Measurements from ENCODE around the gene TMEM74B.

The TMEM74B gene

DNA sequence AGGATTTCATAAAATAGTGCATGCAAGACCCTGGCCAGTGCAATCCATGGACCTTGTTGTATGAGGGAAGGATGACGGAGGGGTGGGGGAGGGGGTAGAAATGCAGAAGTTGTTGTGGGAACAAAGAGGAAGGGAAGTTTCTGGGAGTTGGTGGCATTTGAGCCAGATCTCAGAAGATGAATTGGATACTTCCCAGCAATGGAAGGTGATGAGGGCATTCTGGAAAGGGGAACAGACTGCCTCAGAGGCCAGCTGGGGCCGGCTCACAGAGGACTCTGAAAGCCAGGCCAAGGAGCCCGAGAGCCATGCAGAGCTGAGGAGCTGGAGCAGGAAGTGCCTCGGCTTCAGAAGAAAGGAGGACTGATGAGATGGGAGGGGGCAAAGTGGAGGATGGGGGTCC lies 2.7 kb downstream of the TMEM74B start:
- H3K27ac ChIP-seq (ENCODE audit: insufficient read depth, low read depth, low read length, poor library complexity, severe bottlenecking), result no peak overlapping the region
- H3K4me3 ChIP-seq (ENCODE audit: insufficient read depth, low read depth, low read length), result no peak overlapping the region
- H3K9me3 ChIP-seq (ENCODE audit: control insufficient read depth, low read length), result no peaks in the 10 kb centered on the region
- no peaks in the 10 kb centered on the region for H3K4me1 ChIP-seq (ENCODE audit: control insufficient read depth, insufficient read depth, low read length)
- WGBS, 2 experiments, result 74 to 76% methylated on average over 4 of the region's 4 CpGs
- H3K36me3 ChIP-seq (ENCODE audit: control insufficient read depth, insufficient read depth, low read length), result no peaks in the 10 kb centered on the region
- H3K27me3 ChIP-seq (ENCODE audit: control insufficient read depth, insufficient read depth, low read length, poor library complexity, severe bottlenecking), result peaks cover 38% of the 10 kb centered on the region

DNA sequence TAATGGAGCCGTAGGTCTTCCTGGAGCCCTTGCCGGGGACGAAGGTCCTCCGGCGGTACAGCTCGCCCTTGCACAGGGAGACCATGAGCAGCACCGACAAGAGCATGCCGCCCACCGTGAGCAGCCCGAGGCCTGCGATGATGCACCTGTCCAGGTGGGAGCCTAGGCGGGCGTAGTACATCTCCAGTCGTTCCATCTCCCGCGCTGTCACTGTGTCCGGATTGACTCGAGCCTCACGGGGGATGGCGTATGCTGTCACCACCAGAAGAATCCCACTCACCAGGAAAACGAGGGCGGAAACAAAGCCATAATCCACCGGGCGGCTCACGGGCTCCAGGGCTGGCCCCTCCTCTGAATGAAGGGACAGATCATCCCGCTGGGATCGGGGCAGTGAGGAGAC lies 3.8 kb downstream of the TMEM74B start:
- no peak overlapping the region for H3K4me3 ChIP-seq (ENCODE audit: insufficient read depth, low read depth, low read length)
- no peaks in the 10 kb centered on the region for H3K36me3 ChIP-seq (ENCODE audit: control insufficient read depth, insufficient read depth, low read length)
- H3K4me1 ChIP-seq (ENCODE audit: control insufficient read depth, insufficient read depth, low read length), result no peaks in the 10 kb centered on the region
- H3K9me3 ChIP-seq (ENCODE audit: control insufficient read depth, low read length), result no peaks in the 10 kb centered on the region
- no peak overlapping the region for H3K27ac ChIP-seq (ENCODE audit: insufficient read depth, low read depth, low read length, poor library complexity, severe bottlenecking)
- peaks cover 35% of the 10 kb centered on the region for H3K27me3 ChIP-seq (ENCODE audit: control insufficient read depth, insufficient read depth, low read length, poor library complexity, severe bottlenecking)
- 94 to 95% methylated on average over 27 of the region's 27 CpGs for WGBS, 2 experiments

DNA sequence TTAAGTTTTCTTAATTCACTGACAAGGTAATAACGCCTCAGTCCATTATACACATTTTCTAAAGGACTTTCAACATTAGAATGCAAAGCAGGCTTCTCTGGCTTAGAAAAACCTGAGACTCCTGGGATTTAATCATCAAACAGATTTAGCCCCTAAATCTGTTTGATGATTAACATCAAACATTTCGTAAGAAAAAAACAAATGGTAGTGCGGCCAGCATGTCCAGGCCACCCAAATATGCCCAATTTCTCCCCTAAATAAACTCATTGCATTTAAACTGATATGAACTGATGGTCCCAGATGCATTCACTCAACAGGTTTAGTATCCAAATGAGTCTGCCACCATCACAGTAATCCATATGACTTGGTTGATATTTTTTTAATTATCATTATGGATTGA lies 6.2 kb downstream of the TMEM74B start:
- Histone ChIP-seq H3K4me1 (ENCODE audit: control insufficient read depth, insufficient read depth, low read length) (no peaks in the 10 kb centered on the region), H3K27me3 (ENCODE audit: control insufficient read depth, insufficient read depth, low read length, poor library complexity, severe bottlenecking) (peaks cover 15% of the 10 kb centered on the region), H3K27ac (ENCODE audit: insufficient read depth, low read depth, low read length, poor library complexity, severe bottlenecking) (no peak overlapping the region), H3K9me3 (ENCODE audit: control insufficient read depth, low read length) (no peaks in the 10 kb centered on the region), H3K36me3 (ENCODE audit: control insufficient read depth, insufficient read depth, low read length) (no peaks in the 10 kb centered on the region), H3K4me3 (ENCODE audit: insufficient read depth, low read depth, low read length) (no peak overlapping the region)
- WGBS, 2 experiments, result 88 to 97% methylated on average over 3 of the region's 3 CpGs

DNA sequence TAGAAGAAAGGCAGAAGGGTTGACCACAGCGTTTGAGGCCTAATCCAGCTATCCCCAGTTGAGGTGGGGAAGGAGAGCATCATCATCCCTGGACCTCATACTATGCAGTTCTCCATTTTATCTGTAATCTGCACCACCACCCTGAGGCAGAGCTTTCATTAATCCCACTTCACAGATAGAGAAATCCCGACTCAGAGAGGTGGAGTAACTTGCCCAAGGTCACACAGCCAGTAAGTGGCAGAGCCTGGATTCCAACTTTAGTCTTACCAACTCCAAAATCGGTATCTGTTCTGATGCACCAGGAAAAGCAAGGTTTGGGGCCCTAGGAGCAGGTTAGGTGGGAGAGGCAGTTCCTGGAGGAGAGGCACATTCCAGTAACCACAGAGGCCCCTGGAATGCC lies 6.7 kb downstream of the TMEM74B start:
- Histone ChIP-seq H3K27ac (ENCODE audit: insufficient read depth, low read depth, low read length, poor library complexity, severe bottlenecking) (no peak overlapping the region), H3K9me3 (ENCODE audit: control insufficient read depth, low read length) (no peaks in the 10 kb centered on the region), H3K36me3 (ENCODE audit: control insufficient read depth, insufficient read depth, low read length) (no peaks in the 10 kb centered on the region), H3K27me3 (ENCODE audit: control insufficient read depth, insufficient read depth, low read length, poor library complexity, severe bottlenecking) (peaks cover 10% of the 10 kb centered on the region), H3K4me1 (ENCODE audit: control insufficient read depth, insufficient read depth, low read length) (no peaks in the 10 kb centered on the region), H3K4me3 (ENCODE audit: insufficient read depth, low read depth, low read length) (no peak overlapping the region)
- 87 to 93% methylated on average over 3 of the region's 3 CpGs for WGBS, 2 experiments

DNA sequence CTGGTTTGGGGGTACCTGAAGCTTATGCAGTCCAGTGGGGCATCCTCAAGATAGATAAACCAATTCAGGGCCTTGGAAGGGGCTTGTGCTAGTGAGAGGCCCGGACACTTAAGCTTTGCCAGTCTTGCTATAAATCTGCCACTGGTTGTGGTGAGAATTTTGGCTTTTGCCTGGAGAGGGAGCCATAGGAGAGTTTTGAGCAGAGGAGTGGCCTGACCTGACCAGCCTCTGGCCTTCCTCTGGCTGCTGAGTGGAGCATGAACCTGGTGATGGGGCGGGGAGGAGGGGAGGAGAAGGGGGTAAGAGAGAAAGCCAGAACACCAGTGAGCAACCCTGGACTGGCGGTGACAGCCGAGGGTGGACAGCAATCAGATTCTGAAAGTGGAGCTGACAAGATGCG lies 7.1 kb downstream of the TMEM74B start:
- H3K27ac ChIP-seq (ENCODE audit: insufficient read depth, low read depth, low read length, poor library complexity, severe bottlenecking), result no peak overlapping the region
- no peak overlapping the region for H3K4me3 ChIP-seq (ENCODE audit: insufficient read depth, low read depth, low read length)
- peaks cover 5% of the 10 kb centered on the region for H3K27me3 ChIP-seq (ENCODE audit: control insufficient read depth, insufficient read depth, low read length, poor library complexity, severe bottlenecking)
- H3K9me3 ChIP-seq (ENCODE audit: control insufficient read depth, low read length), result no peaks in the 10 kb centered on the region
- H3K36me3 ChIP-seq (ENCODE audit: control insufficient read depth, insufficient read depth, low read length), result no peaks in the 10 kb centered on the region
- H3K4me1 ChIP-seq (ENCODE audit: control insufficient read depth, insufficient read depth, low read length), result no peaks in the 10 kb centered on the region
- WGBS, 2 experiments, result 77 to 82% methylated on average over 5 of the region's 5 CpGs

DNA sequence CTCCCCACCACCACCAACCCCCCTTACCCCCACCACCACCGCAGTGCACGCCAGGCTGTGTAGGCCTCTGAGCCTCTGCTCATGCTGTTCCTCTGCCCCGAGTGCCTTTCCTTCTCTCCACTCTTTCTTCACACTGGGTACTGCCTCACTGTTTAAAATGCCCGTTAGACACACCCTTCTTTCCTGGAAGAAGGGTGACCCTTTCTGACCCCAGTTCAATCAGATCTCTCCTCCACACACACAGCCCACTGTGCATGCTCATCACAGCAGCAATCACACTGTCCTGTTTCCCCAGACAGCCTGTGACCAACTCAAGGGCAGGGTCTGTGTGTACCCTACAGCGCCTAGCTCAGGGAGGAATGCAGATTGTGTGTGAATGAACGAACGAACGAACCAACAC lies 10.0 kb downstream of the TMEM74B start:
- no peaks in the 10 kb centered on the region for H3K9me3 ChIP-seq (ENCODE audit: control insufficient read depth, low read length)
- no peaks in the 10 kb centered on the region for H3K36me3 ChIP-seq (ENCODE audit: control insufficient read depth, insufficient read depth, low read length)
- 94 to 95% methylated on average over 8 of the region's 8 CpGs for WGBS, 2 experiments
- H3K27me3 ChIP-seq (ENCODE audit: control insufficient read depth, insufficient read depth, low read length, poor library complexity, severe bottlenecking), result no peaks in the 10 kb centered on the region
- no peaks in the 10 kb centered on the region for H3K4me1 ChIP-seq (ENCODE audit: control insufficient read depth, insufficient read depth, low read length)
- no peak overlapping the region for H3K4me3 ChIP-seq (ENCODE audit: insufficient read depth, low read depth, low read length)
- H3K27ac ChIP-seq (ENCODE audit: insufficient read depth, low read depth, low read length, poor library complexity, severe bottlenecking), result no peak overlapping the region

DNA sequence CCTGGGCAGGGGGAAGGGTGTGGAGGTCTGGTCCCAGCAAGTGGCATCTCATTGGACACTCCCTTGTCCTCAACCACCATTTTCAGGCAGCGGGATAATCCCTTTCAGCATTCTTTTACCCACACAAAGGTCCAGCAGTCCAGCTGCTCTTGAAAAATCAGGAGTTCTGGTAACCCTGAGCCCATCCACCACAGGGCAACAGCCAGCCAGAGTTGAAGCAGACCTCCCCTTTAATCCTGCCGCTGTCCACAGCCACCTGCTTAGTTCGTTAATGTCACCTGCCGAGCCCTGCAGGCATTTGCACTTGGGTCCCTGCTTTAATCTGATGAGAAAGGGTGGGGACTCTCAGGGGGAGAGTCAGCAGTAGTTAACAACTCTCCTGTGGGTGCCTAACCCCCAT lies 11.1 kb downstream of the TMEM74B start:
- no peak overlapping the region for H3K27ac ChIP-seq (ENCODE audit: insufficient read depth, low read depth, low read length, poor library complexity, severe bottlenecking)
- H3K27me3 ChIP-seq (ENCODE audit: control insufficient read depth, insufficient read depth, low read length, poor library complexity, severe bottlenecking), result no peaks in the 10 kb centered on the region
- WGBS, 2 experiments, result 84 to 85% methylated on average over 4 of the region's 4 CpGs
- no peaks in the 10 kb centered on the region for H3K9me3 ChIP-seq (ENCODE audit: control insufficient read depth, low read length)
- H3K36me3 ChIP-seq (ENCODE audit: control insufficient read depth, insufficient read depth, low read length), result no peaks in the 10 kb centered on the region
- no peak overlapping the region for H3K4me3 ChIP-seq (ENCODE audit: insufficient read depth, low read depth, low read length)
- no peaks in the 10 kb centered on the region for H3K4me1 ChIP-seq (ENCODE audit: control insufficient read depth, insufficient read depth, low read length)

DNA sequence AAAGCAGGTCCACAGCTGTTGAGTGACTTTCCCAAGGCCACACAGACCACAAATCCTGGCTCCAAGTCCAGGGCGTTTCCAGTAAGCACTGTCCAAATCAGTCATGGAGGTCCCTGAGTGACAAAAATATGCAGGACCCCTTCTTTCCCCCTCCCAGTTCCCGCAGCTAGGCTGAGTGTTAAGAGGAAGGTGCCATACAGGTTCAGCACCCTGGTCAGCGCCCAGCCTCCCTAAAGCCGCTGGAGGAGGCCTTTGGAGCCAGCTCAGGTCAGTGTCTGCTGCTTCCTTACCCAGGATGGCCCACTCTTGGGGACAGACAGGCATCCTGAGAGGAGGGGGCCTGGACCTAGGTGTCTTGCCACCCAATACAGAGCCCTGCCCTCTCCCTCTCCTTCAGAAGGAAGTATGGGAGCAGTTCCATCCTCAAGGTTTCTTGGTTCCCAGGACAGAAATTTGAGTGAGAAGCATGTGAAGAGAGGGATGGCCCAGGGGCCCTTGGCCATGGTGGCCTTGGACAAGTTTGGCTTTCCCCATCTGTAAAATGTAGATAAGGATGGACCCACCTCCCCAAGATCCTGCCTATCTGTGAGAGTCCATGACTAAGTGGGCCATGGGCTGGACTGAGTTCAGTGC lies 13.2 kb downstream of the TMEM74B start:
- Histone ChIP-seq H3K27ac (ENCODE audit: insufficient read depth, low read depth, low read length, poor library complexity, severe bottlenecking) (no peak overlapping the region), H3K27me3 (ENCODE audit: control insufficient read depth, insufficient read depth, low read length, poor library complexity, severe bottlenecking) (no peaks in the 10 kb centered on the region), H3K36me3 (ENCODE audit: control insufficient read depth, insufficient read depth, low read length) (peaks cover 5% of the 10 kb centered on the region), H3K4me1 (ENCODE audit: control insufficient read depth, insufficient read depth, low read length) (no peaks in the 10 kb centered on the region), H3K4me3 (ENCODE audit: insufficient read depth, low read depth, low read length) (no peak overlapping the region), H3K9me3 (ENCODE audit: control insufficient read depth, low read length) (no peaks in the 10 kb centered on the region)
- WGBS, 2 experiments, result 57 to 58% methylated on average over 4 of the region's 4 CpGs

DNA sequence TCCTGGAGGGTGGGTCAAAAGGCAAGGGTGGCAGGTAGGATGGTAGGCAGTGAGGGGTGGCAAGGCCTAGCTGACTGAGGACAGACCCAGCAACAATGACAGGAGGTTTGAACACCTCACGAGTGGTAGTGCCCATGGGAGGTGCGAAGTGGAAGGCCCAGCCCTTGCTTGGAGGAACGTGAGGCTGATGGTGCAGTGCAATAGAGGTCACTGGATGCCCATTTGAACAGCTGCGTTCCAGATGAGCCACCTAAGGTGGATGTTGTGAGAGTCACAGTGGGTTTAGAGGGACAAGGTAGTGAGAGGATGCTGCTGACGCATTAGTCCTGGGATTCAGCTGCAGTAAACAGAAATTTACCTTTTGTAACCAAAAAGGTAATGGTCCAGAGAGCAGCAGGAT lies 15.6 kb downstream of the TMEM74B start:
- no peaks in the 10 kb centered on the region for H3K9me3 ChIP-seq (ENCODE audit: control insufficient read depth, low read length)
- 91 to 95% methylated on average over 5 of the region's 5 CpGs for whole genome bisulfite sequencing, 2 experiments
- H3K4me3 ChIP-seq (ENCODE audit: insufficient read depth, low read depth, low read length), result no peak overlapping the region
- H3K4me1 ChIP-seq (ENCODE audit: control insufficient read depth, insufficient read depth, low read length), result no peaks in the 10 kb centered on the region
- no peak overlapping the region for H3K27ac ChIP-seq (ENCODE audit: insufficient read depth, low read depth, low read length, poor library complexity, severe bottlenecking)
- no peaks in the 10 kb centered on the region for H3K27me3 ChIP-seq (ENCODE audit: control insufficient read depth, insufficient read depth, low read length, poor library complexity, severe bottlenecking)
- H3K36me3 ChIP-seq (ENCODE audit: control insufficient read depth, insufficient read depth, low read length), result peaks cover 21% of the 10 kb centered on the region

DNA sequence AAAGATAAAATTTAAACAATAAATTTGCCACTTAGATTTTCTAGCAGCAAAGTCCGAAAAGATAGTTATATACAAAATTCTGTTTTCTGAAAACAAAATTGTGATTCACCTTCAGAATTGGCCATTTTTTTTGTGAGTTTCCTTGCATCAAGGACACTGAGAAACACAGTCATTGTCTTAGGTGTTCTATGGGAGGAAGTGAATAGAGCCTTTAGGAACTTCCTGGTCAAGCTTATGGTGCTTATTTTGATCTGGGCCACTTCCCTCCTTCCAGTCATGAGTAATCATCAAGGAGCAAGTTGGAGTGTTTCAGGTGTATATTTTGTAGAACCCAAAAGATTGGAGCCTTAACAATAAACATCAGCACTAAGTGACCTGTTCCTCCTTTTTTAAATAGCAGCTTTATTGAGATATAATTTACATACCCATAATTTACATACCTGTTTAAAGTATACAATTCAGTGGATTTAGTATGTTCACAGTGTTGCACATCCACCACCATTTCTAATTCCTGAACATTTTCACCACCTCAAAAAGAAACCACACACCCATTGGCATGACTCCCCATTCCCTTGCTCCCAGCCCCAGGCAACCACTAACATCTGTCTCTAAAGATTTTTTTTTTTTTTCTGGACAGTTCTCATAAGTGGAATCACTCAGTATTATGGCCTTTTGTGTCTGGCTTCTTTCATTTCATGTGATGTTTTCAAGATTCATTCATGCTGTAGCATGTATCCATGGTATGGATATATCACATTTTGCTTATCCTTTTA lies 17.6 kb downstream of the TMEM74B start:
- WGBS, 2 experiments, result 80 to 100% methylated on average over 1 of the region's 1 CpG
- peaks cover 26% of the 10 kb centered on the region for H3K36me3 ChIP-seq (ENCODE audit: control insufficient read depth, insufficient read depth, low read length)

More for the DNA sequence above, 17.6 kb downstream of the TMEM74B start:
- H3K9me3 ChIP-seq (ENCODE audit: control insufficient read depth, low read length), result no peaks in the 10 kb centered on the region
- no peaks in the 10 kb centered on the region for H3K4me1 ChIP-seq (ENCODE audit: control insufficient read depth, insufficient read depth, low read length)
- H3K27me3 ChIP-seq (ENCODE audit: control insufficient read depth, insufficient read depth, low read length, poor library complexity, severe bottlenecking), result no peaks in the 10 kb centered on the region
- H3K4me3 ChIP-seq (ENCODE audit: insufficient read depth, low read depth, low read length), result no peak overlapping the region
- no peak overlapping the region for H3K27ac ChIP-seq (ENCODE audit: insufficient read depth, low read depth, low read length, poor library complexity, severe bottlenecking)

Measured in ectodermal cell (in vitro differentiated cells).